GM10248 (cell line): Measurements from ENCODE around the gene TMPRSS12.
"Not testable (repeated sequence)": the region's sequence is repeated elsewhere in the genome, so short reads cannot be mapped to it uniquely, and the experiment has no call there.

Experiments
- CTCF ChIA-PET: fragments of 300-600 bp; sonication (Branson Sonifier 250); formaldehyde crosslinking; extraction: SDS; loops from one replicate; lab custom pipeline; 2021; ENCODE audit warnings: antibody characterized with exemption; lab: Yijun Ruan, JAX
- POLR2A ChIA-PET: fragments of 350-650 bp; sonication (Branson Sonifier 250); formaldehyde crosslinking; extraction: SDS; loops from one replicate; lab custom pipeline; 2020; ENCODE audit warnings: antibody characterized with exemption; lab: Yijun Ruan, JAX
- DNase-seq: peaks from one replicate; pipeline ENCODE4 v3.0.0; 2012; ENCODE audit errors: extremely low spot score
- TF ChIP-seq, protein P1 (sequence below): IDR thresholded peaks from 2 replicates; pipeline ENCODE4 v1.5.1; 2012; ENCODE audit warnings: mild to moderate bottlenecking, low read depth; ENCODE audit errors: extremely low read depth, missing control alignments, control extremely low read depth

Gene TMPRSS12, protein sequence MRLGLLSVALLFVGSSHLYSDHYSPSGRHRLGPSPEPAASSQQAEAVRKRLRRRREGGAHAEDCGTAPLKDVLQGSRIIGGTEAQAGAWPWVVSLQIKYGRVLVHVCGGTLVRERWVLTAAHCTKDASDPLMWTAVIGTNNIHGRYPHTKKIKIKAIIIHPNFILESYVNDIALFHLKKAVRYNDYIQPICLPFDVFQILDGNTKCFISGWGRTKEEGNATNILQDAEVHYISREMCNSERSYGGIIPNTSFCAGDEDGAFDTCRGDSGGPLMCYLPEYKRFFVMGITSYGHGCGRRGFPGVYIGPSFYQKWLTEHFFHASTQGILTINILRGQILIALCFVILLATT

DNA sequence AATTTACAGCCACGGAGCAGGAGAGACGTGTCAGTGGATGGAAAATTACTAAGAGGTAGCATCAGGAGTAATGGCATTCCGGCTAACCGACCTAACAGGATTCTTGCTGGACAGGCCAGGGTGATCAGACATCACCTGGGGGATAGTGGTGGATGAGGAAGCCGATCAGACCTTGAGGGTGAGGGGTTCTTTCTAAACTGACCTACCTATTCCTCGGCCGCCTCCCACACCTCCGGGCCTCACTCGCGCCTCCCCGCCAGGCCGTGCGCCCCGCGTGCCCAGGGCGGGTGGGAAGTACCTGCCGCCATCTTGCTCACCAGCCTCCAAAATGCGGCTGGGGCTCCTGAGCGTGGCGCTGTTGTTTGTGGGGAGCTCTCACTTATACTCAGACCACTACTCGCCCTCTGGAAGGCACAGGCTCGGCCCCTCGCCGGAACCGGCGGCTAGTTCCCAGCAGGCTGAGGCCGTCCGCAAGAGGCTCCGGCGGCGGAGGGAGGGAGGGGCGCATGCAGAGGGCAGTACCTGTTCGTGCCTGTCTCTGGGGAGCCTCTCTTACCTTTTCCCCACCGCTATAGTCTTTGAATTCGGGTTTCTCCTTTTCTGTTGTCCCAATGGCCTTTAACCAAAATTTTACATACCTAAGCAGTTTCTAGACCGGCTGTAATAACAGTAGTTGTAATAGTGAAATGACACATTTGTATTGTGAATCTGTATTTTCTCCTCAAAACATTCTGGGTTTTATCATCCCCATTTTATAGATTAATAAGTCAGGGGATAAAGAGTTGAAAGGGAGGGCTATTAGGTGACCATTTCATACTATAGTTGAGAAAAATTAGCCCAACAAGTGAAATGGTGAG, at the start of gene TMPRSS12:
TMPRSS12 (plus strand) TSS at position 290 of the 857 bp plus-strand sequence; CDS start at position 329, 39 bp downstream.
- no peak for DNase-seq
- POLR2A ChIA-PET, result no interaction called here
- CTCF ChIA-PET, result no interaction called here
- TF ChIP-seq, protein P1, sequence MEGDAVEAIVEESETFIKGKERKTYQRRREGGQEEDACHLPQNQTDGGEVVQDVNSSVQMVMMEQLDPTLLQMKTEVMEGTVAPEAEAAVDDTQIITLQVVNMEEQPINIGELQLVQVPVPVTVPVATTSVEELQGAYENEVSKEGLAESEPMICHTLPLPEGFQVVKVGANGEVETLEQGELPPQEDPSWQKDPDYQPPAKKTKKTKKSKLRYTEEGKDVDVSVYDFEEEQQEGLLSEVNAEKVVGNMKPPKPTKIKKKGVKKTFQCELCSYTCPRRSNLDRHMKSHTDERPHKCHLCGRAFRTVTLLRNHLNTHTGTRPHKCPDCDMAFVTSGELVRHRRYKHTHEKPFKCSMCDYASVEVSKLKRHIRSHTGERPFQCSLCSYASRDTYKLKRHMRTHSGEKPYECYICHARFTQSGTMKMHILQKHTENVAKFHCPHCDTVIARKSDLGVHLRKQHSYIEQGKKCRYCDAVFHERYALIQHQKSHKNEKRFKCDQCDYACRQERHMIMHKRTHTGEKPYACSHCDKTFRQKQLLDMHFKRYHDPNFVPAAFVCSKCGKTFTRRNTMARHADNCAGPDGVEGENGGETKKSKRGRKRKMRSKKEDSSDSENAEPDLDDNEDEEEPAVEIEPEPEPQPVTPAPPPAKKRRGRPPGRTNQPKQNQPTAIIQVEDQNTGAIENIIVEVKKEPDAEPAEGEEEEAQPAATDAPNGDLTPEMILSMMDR, result no peak

DNA sequence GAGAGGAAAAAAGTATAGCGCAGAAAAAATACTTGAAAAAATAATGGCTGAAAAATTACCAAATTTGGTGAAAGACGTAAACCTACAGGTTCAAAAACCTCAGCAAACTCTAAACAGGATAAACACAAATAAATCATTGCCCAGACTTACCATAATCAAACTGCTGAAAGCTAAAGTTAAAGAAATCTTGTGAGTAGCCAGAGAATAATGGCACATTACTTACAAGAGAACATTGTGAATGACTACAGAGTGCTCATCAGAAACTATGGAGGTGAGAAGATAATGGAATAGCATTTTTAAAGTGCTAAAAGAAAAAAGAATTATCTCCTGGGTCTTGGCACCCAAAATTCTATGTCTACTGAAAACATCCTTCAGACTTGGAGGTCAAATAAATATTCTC, 42.8 kb upstream of the TMPRSS12 start:
- ChIA-PET POLR2A (no interaction called here), CTCF (no interaction called here)
- TF ChIP-seq, protein P1, result no peak
- no peak for DNase-seq

DNA sequence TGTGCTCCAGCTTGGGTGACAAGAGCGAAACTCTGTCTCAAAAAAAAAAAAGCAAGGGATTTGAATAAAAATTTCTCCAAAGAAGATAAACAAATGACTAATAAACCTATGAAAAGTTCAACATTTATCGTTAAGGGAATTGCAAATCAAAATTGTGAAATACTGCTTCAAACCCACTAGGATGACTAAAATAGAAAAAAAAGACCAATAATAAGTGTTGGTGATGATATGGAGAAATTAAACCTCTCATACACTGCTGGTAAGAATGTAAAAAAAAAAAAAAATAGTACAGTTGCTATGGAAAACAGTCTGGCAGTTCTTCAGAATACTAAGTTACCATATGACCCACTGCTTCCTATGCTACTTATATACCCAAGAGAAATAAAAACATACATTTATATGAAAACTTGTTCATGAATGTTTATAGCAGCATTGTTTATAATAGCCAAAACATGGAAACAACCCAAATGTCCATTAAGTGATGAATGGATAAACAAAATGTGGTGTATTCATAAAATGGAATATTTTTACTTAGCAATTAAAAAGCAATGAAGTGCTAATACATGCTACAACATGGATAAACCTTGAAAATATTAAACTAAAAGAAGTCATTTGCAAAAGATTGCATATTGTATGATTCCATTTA, 39.4 kb upstream of the TMPRSS12 start:
- POLR2A ChIA-PET, result no interaction called here
- CTCF ChIA-PET, result no interaction called here
- no peak for DNase-seq
- TF ChIP-seq, protein P1, result no peak

DNA sequence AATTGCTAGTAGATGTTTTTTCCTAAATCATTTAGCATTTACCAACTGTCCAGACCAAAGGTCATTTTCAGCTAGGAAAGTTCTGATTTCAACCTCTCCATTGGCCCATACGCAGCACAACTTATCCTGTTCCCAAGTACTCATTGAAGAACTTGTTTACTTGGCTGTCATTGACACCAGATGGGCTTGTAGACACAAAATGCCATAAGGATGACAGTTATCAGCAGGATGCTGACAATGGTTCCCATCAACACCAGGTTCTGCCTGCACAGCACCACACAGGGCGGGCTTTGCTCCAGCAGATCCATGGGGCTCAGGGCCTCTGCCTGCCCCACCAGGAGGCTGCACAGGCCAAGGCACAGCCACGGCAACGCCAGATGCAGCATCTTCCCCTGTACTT, 36.5 kb upstream of the TMPRSS12 start:
- DNase-seq, result no peak
- ChIA-PET CTCF (interaction anchor here (1.9 kb wide), 1 partner anchor 9 kb away, joined by 4 read pairs; no protein-coding TSS in a partner anchor), POLR2A (no interaction called here)
- TF ChIP-seq, protein P1, result no peak

DNA sequence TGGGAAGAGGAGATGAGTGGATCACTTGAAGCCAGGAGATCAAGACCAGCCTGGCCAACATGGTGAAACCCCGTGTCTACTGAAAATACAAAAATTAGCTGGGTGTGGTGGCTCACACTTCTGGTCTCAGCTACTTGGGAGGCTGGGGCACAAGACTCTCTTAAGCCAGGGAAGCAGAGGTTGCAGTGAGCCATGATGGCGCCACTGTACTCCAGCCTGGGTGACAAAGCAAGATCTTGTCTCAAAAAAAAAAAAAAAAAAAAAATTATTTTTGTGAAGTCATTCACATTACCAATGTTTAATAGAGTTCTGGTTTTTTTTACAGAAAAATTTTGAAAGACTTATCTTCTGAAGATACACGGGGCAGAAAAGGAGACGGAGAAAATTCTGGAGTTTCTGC, 33.6 kb upstream of the TMPRSS12 start:
- DNase-seq, POLR2A ChIA-PET, CTCF ChIA-PET: not testable (repeated sequence)

DNA sequence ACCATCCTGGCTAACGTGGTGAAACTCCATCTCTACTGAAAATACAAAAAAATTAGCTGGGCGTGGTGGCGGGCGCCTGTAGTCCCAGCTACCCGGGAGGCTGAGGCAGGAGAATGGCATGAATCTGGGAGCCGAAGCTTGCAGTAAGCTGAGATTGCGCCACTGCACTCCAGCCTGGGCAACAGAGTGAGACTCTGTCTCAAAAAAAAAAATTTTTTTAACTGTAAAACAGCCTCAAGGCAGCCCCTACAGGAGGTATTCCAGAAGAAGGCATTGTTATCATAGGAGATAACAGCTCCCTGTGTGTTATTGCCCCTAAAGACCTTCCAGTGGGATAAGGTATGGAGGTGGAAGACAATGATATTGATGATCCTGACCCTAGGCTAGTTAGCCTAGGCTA, 27.8 kb upstream of the TMPRSS12 start:
- CTCF ChIA-PET, result interaction anchor here (1.5 to 1.7 kb wide), 3 partner anchors 9 to 50 kb away, joined by 4 to 8 read pairs (median 4); no protein-coding TSS in a partner anchor
- DNase-seq, POLR2A ChIA-PET: not testable (repeated sequence)

DNA sequence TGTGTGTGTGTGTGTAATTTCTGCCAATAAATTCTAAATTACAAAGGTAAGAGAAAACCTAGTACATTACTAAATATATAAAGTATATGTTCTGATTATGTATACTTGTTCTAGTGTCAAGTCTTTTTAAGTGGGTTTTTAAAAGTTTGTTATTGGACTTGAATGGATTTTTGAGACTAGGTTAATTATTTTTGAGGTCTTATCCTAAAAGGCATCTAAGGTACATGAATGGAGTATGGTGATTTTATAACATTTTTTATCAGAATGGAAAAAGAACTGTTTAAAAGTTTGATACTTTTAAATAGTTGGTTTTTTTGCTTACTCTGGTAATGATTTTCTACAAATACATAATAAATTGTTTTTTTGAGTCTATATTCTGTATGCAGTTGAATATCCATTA, 22.5 kb upstream of the TMPRSS12 start:
- DNase-seq, result no peak
- POLR2A ChIA-PET, result no interaction called here
- TF ChIP-seq, protein P1, result no peak
- CTCF ChIA-PET, result no interaction called here
